NCI-H187 (cell line): ENCODE measurements around the gene LARGE1.

Experiments
- DNase-seq, 2 experiments: peaks; one replicate each; lab custom pipeline; 2025; lab: John Stamatoyannopoulos, UW

LARGE1 gene

DNA sequence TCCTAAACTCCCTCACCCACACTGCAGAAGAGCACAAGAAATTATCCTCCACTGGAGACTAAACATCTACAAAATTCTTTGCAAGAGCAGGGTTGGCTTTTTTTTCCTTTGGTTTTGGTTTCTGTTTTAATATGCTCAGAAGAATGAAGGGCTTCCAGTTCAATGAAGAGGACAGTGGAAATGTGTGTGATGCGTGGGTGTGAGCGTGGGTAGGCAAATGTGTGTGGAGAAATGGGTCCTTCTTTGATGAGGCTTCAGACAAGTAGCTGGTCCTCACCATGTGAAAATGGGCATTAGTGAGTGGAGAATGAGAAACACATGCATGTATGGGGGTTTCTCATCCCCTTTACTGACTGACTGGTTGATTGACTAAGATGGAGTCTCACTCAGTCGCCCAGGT lies 598.8 kb downstream of the LARGE1 start:
- DNase-seq: no peak

DNA sequence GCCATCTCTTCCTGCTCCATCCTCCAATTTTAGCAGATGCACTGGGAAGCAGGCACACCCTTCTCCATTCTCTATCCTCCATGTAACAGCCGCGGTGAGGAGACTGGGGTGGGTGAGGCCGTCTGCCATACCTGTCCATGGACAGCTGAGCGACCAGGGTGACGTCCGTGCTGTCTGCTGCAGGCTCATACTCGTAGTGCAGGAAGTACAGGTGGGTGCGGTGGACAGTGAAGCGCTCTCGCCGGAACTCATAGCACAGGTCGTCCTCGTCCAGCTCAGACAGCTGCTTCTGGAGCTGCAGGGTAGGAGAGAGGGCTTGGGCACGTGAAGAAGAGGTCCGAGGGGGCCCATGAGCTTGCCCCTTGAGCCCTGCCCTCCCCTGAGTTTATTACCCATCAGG lies 604.3 kb downstream of the LARGE1 start:
- no peak for DNase-seq

DNA sequence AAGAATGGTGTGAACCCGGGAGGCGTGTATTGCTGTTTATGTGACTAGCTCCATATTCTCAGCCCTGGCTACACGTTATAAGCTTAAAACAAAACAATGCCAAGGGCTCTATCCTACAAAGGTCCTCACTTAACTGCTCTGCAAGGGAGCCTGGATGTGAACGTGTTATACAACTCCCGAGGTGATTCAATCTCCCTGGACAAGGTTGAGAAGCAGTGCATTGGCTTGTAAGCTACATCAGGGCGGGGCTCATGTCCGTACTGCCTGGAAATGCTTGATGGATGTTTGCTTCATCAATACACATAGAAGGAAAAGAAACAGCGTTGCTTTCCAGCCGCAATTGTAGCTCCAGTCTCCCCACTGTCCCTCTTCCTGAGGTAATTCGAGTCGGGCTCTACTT lies 605.2 kb downstream of the LARGE1 start:
- no peak for DNase-seq

DNA sequence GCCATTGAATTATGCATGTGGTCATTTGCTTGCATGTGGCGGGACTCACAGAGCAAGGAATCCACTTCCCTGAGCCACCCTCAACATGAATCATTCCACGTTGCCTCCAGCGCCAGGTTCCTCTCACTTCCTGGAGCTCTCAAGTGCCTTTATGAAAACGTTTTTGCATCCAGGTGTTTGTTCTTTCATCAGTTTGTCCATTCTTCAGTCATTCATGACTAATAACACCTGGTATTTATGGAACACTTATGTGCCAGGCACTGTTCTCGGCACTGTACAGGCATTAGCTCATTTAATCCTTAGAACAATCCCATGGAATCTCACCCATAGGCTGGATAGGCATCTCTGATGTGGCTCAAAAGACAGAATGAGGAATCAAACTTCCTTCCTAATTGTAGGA lies 606.0 kb downstream of the LARGE1 start:
- no peak for DNase-seq

DNA sequence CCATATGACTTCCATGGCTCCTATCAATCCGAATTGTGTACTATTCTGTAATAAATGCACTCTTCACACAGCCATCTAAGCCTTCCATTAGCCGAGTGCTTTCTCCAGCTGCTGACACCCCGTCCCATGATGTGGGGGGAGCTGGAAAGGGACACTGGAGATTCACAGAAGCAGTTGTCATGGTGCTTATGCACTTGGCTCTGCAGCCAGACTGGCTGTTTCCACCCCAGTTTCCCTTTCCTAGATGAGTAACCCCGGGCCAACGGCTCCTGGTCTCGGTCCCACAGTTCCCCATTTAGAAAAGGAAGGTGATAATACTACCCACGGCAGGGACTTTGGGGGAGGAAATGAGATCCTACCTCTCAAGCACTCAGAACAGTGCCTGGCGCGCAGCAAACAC lies 617.2 kb downstream of the LARGE1 start:
- DNase-seq: no peak

DNA sequence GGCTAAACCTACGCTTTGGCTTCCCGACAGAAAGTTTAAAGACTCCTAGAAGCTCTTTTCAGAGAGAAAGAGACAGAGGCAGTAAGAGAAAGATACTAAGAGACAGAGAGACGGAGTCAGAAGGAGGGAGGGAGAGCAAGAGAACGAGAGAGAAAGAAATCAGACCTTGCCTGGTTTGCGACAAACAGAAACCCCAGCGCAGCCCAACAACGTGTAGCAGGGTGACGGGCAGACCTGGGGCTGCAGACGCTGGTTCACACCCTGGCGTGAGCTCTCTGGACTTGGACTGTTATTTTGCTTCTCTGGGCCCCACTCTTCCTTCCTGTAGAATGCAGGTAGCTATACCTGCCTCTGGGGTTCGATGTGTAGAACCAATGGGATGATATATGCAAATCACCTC lies 617.7 kb downstream of the LARGE1 start:
- no peak for DNase-seq

DNA sequence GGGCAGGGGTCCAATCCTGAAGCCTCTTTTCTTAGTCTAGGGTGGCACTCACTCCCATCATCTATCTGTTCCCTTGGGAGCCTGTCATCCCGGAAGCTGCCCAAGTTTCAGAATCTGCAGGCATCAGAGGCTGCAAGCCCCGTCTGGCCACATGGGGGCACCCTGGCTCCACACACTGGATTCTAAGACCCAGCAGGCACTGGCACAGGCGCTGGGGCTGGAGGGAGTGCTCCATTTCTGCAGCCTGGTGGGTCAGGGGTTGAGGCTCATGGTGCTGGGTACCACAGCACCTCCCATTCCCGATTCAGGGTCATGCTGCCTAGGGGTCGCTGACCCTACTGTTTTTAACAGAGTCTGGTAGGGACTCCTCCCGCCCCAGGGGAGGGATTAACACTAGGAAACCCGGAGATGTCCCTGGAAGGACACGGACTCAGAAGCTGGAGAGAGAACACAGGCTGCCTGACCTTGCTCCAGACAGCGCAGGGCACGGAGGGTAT lies 618.2 kb downstream of the LARGE1 start:
- peak; percentile 9 to 34 for DNase-seq

DNA sequence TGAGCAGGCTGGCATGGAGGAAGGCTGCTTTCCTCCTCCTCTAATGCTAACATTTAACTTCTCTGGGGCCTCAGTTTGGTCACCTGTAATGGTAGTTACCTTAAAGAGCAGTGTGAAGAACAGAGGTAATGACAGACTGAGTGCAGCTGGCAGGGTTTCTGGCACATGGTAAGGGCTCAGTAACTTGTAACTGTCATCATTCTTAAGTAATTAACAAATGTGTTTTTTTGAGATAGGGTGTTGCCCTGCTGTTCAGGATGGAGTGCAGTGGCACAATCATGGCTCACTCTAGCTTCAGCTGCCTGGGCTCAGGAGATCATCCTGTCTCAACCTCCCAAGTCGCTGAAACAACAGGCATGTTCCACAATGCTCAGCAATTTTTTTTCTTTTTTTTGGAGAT lies 620.1 kb downstream of the LARGE1 start:
- no peak for DNase-seq

DNA sequence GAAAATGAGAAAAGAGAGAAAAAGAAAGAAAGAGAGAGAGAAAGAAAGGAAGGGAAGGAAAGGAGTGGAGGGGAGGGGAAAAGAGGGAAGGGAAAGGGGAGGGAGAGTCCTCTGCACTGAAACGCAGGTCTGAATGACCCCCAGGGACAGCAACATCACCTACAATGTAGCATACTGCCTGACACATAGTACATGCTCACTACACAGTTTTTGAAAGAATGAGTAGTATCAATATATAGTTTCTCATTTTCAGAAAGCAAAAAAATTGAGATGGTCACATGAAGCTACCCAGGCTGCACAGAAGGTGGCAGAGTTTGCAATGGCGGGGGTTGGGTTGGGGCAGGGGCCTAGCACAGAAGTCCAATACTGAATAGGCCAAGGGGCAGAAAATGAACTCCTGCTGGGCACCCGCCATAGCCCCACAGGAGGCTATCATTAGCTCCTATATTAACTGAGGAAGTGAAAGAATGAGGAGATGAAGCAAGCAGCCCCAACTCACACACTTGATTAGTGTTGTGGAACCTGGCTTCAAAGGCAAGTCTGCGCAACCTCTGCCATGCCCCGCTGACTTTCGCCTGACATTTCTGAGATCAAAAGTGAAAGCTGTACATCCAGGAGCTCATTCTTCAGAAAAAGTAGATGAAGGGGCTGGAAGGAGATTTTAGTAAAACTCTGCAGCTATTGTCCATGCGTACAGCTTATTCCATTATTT lies 620.9 kb downstream of the LARGE1 start:
- no peak for DNase-seq

DNA sequence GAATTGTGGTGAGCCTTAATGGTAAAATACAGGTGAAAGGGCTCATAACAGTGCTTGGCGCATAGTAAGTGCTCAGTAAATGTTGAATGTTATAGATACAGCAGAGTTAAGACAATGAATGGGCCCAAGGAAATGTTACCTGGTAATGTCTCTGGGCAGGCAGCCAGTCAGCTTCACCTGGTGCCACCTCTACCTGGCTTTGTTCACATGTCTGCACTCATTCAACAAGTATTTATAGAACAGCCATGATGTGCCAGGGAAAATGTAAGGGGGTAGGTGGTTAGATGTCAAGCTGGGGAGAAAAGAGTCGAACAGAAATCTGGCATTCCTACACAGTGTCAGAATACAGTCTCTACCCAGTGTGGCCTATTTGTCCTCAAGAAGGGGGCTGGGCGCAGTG lies 623.3 kb downstream of the LARGE1 start:
- DNase-seq: no peak

DNA sequence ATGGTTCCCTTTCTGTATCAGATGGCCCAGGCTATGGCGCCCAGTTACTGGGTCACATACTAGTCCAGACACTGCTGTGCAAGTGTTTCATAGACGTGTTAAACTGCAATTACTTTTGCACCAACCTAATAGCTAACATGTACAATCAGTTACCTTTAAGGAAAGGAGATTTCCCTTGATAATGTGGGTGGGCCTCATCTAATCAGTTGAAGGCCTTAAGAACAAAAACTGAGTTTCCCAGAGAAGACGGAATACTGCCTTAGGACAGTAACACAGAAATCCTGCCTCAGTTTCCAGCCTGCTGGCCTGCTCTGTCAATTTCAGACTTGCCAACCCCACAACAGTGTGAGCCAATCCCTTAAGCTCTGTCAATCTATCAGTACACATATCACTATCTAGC lies 632.2 kb downstream of the LARGE1 start:
- DNase-seq: no peak

DNA sequence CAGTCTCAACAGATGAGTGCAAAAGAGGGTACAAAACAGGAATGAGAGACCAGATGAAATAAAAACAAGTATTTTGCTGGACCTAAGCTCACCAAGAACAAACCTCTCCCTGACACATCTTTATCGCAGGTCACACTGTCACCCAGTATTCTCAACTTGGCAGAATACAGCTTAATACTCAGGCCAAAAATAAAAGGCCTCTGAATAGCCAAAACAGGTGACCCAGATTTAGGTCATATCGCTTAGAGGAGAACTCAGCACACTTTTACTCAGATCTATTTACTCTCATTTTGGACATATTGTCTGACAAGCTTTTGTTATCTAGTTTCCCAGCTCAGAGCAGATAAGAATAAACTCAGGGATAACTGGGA lies 645.2 kb downstream of the LARGE1 start:
- no peak for DNase-seq

DNA sequence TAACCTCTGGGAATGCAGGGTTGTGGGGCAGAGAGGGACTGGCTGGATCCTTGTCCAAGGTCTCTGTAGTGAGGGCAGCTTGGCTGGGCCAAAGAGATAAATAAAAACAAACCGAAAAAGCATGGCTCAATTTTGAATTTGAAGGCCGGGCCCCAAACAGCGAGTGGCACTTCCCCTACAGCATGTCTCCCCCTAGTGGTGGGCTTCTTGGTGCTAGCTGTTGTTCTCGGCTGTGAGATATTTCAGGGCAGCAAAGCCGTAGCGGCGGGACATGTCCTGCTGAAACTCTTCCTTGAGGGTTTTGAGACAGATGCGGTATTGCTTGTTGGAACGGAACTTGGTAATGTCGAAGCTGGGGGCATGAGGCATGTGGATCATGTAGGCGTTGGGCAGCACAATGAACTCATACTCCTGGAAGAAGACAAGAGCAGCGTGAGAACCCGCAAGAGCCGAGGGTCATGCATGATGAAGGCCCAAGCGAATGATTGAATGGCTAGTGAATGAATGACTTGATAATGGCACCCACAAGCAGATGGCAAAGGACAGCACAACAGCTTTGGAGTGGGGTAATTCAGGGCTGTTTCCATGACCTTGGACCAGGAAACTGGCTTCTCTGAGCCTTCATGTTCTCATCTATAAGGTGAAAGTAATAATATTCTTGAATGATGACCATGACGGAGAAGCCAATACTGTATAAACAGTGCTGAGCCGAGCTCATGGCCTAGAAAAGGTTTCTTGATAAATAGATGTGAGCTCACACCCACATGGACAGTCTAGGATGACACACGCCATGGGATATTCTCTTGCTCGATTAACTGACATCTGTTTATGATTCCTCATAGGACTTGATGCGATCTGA lies 645.8 kb downstream of the LARGE1 start:
- peak in 1 of 2 experiments; percentile 2 for DNase-seq

DNA sequence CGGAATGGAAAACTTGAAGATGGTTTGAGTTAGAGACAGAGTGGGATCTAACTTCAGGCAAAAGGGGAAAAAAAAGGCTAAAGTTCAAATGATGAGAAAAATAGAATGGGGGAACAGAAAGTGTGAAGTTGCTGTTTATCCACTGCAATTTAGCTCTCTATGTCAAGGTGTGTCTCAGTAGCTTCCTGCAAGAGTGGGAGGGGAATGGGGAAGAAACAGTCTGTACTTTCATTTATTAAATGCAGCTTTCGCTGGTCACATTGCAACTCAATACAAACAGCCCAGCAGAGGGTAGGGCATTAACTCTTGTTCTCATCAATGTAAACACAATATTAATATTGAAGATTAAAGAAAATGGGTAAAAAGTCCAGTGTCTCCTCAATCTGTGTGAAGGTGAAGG lies 647.4 kb downstream of the LARGE1 start:
- no peak for DNase-seq

DNA sequence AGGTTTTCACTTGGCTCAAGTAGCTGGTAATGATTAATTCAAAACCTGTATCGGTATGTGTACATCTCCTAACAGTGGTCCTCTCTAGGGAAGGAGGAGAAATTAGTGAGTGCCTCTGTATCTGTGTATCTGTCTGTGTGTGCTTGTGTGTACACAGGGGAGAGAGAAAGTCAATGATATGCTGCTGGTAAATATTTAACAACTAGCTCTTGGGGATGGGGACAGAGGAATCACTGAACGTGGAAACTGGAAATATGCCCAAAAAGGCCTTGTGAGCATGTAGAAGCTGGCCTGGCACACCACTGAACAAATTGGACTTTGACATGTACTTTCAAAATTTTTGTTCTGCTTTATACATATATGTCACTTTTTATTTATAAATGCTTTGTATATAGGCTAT lies 648.1 kb downstream of the LARGE1 start:
- DNase-seq: no peak

DNA sequence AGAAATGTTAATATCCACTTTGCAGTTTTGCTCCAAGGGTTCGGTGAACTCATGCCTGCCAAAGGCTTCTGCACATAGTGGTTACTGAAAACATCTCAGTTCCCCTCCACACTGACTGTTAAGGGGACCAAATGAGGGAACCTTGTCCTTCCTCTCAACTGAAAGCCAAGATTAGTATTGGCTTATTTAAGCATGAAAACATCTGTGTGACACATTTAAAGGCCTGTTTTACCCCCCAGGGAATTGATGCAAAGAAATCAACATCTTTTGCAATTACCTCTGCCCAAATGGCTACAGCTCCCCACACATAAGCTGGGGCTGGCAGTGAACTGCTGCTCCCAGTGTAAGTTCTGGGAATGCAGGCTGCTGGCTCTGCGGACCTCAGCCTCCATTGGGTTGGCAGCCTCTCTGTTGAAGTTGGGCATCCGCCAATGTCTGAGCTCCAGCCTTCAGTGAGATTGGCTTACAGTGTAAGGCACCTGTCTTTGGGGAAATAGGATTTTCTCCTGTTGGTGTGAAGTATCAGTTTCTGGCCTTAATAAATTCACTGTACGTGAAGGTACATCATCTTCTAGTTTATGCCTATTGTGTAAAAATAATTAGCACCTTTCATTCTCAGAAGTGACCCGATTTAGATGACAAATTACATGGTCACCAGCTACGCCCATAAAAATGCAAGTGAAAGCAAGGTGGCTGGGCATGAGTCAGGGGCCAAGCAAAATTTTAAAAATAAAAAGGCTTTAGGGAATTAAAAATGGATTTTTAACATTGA lies 648.7 kb downstream of the LARGE1 start:
- no peak for DNase-seq

DNA sequence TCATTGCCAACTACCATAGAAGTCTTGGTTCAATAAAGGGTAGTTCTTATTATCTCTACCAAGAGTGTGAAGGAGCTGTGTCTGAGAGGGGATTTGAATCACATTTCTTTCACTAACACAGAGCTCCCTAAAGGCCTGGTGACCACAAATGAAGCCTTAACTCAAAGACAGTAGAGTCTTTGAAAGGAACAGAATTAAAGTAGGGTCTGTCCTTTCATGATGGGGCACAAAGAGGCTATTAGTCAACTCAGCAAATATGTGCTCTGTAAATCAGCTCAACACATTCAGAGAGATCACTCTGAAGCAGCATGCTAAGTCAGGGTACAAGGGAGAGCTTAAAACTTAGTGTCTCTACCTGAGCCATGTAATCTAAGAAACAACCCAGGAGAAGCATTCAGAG lies 649.7 kb downstream of the LARGE1 start:
- DNase-seq: no peak

DNA sequence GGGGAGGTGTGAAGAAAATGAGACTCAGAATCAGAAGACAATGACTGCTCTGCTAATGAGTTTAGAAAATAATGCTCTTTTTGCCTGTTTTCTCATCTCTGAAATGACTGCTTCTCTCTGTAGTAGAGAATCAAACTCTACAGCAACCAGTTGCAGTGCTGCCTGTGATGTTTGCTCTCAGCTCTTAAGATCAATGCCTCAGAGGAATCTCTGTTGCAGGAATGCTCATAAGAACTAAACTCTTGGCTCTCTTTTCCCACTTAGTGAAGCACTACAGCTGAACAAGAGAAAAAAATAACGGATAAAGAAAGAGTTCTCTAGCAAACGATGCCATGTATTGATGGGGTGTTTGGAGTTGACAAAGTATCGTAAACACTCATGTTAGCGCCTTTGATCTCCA lies 658.6 kb downstream of the LARGE1 start:
- no peak for DNase-seq

DNA sequence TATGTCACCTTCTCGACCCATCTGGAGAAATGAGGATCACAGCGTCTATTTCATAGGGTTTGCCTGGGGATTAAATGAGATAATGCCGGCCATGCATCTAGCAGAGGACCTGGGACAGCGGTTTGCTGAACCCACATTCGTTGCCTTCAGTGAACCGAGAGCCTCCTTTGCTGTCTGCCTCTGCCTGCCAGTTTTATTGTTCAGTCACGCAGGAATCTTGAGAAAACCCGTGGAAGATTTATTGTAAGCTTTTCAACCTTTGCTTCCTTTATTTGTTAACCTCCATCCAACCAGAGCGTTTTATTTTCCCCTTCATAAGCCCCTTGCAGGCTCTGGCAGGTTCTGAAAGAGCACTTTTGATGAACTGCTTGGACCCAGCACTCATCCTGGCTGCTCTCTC lies 659.8 kb downstream of the LARGE1 start:
- no peak for DNase-seq

DNA sequence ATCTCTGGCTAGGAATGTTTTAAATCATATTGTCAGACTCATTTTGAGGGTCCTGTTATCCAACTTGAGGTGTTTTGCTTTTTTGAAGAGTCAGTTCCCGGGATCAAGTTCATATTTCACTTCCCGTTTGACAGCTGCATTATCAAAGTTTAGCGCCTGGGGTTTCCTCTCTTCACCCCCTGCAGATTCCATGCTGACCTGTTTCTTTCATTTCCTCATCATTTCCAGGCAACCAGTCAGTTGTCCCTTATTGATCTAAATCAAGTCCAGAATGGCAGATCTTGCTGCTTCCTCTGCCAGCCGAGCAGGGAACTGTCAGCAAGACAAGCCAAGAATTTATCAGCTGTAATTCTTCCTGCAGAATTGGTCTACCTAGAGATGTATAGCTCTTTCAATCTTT lies 664.5 kb downstream of the LARGE1 start:
- DNase-seq: no peak

DNA sequence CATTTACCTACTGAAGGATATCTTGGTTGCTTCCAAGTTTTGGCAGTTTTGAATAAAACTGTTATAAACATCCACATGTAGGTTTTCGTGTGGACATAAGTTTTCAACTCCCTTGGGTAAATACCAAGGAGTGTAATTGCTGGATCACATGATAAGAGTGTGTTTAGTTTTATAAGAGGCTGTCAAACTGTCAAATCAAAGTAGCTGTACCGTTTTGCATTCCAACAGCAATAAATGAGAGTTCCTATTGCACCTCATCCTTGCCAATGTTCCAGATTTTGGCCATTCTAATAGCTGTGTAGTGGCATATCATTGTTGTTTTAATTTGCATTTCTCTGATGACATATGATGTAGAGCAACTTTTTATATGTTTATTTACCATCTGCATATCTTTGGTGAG lies 671.3 kb downstream of the LARGE1 start:
- DNase-seq: no peak

DNA sequence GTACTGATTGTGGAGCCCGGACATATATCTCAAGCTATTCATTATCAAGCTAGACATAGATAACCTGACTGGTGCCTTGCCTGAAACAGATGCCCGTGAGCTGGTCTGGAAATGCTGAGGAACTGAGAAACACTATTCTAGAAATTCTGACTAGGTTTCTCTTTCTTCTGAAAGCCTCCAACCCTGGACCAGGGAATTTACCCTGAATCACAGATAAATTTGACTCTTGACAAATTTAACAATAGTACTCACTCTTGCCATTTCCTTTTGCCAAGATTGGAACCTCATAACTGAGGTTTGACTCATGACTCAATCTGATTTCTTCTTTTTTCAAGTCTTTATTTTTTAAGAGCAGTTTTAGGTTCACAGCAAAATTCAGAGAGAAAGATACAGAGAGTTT lies 672.5 kb downstream of the LARGE1 start:
- no peak for DNase-seq

DNA sequence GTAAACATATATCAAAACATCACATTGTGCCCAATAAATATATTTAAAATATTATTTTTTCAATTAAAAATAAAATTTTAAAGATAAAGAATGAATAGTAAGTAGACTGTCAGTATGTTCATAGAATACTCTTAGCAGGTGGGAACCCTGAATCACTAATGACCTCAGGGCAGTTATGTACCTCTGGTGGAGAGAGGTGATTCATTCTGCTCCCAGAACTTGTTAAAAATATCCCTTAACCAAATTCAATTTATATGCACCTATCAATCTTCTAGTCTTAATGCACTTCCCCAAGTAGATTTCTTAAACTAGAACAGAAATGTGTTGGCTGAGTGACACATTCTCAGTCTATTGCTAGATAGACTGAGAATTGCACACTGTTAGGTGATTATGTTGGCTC lies 678.2 kb downstream of the LARGE1 start:
- no peak for DNase-seq
